ENCODE data around the gene EFNA5. TPM values are rescaled to one million over a fixed set of nuclear protein-coding genes. Genes with fewer than 3 reads are reported as not detected.

Gene EFNA5
- total RNA-seq, 1 experiment from 2014 or later: 12.0 TPM

- in situ Hi-C loops (cut with HindIII; ENCODE audit: low pct_unique_long_range_greater_than_20kb, low sequenced_read_pairs): no loop called here
- DNase-seq (ENCODE audit: low read depth): no peak
Observed at GRCh38 chr5:107542831-107543231, 127.9 kb downstream of the EFNA5 start.

- DNase-seq (ENCODE audit: low read depth): peak; percentile 85
- in situ Hi-C loops (cut with HindIII; ENCODE audit: low pct_unique_long_range_greater_than_20kb, low sequenced_read_pairs): no loop called here
Observed at GRCh38 chr5:107542428-107542827, 128.3 kb downstream of the EFNA5 start.

- no peak for DNase-seq (ENCODE audit: low read depth)
- in situ Hi-C loops (cut with HindIII; ENCODE audit: low pct_unique_long_range_greater_than_20kb, low sequenced_read_pairs): no loop called here
Observed at GRCh38 chr5:107541400-107541799, 129.3 kb downstream of the EFNA5 start.

GRCh38 chr5:107539726-107540330 is 130.9 kb downstream of the EFNA5 start:
- DNase-seq (ENCODE audit: low read depth): no peak
- in situ Hi-C loops (cut with HindIII; ENCODE audit: low pct_unique_long_range_greater_than_20kb, low sequenced_read_pairs): no loop called here

GRCh38 chr5:107538805-107539445 is 131.8 kb downstream of the EFNA5 start:
- DNase-seq (ENCODE audit: low read depth): no peak
- in situ Hi-C loops (cut with HindIII; ENCODE audit: low pct_unique_long_range_greater_than_20kb, low sequenced_read_pairs): no loop called here

GRCh38 chr5:107538331-107538730 is 132.4 kb downstream of the EFNA5 start:
- in situ Hi-C loops (cut with HindIII; ENCODE audit: low pct_unique_long_range_greater_than_20kb, low sequenced_read_pairs): no loop called here
- no peak for DNase-seq (ENCODE audit: low read depth)

- no peak for DNase-seq (ENCODE audit: low read depth)
- in situ Hi-C loops (cut with HindIII; ENCODE audit: low pct_unique_long_range_greater_than_20kb, low sequenced_read_pairs): no loop called here
Observed at GRCh38 chr5:107535849-107536248, 134.9 kb downstream of the EFNA5 start.

GRCh38 chr5:107533910-107534876 is 136.5 kb downstream of the EFNA5 start:
- DNase-seq (ENCODE audit: low read depth): no peak
- in situ Hi-C loops (cut with HindIII; ENCODE audit: low pct_unique_long_range_greater_than_20kb, low sequenced_read_pairs): no loop called here

- no peak for DNase-seq (ENCODE audit: low read depth)
- in situ Hi-C loops (cut with HindIII; ENCODE audit: low pct_unique_long_range_greater_than_20kb, low sequenced_read_pairs): no loop called here
Observed at GRCh38 chr5:107532916-107533315, 137.8 kb downstream of the EFNA5 start.

GRCh38 chr5:107532169-107532878 is 138.4 kb downstream of the EFNA5 start:
- in situ Hi-C loops (cut with HindIII; ENCODE audit: low pct_unique_long_range_greater_than_20kb, low sequenced_read_pairs): no loop called here
- peak; percentile 91 for DNase-seq (ENCODE audit: low read depth)

- no peak for DNase-seq (ENCODE audit: low read depth)
- in situ Hi-C loops (cut with HindIII; ENCODE audit: low pct_unique_long_range_greater_than_20kb, low sequenced_read_pairs): no loop called here
Observed at GRCh38 chr5:107531308-107531707, 139.4 kb downstream of the EFNA5 start.

- DNase-seq (ENCODE audit: low read depth): no peak
- in situ Hi-C loops (cut with HindIII; ENCODE audit: low pct_unique_long_range_greater_than_20kb, low sequenced_read_pairs): no loop called here
Observed at GRCh38 chr5:107529618-107530017, 141.1 kb downstream of the EFNA5 start.

GRCh38 chr5:107526270-107526937 is 144.3 kb downstream of the EFNA5 start:
- DNase-seq (ENCODE audit: low read depth): no peak
- in situ Hi-C loops (cut with HindIII; ENCODE audit: low pct_unique_long_range_greater_than_20kb, low sequenced_read_pairs): no loop called here

- DNase-seq (ENCODE audit: low read depth): no peak
- in situ Hi-C loops (cut with HindIII; ENCODE audit: low pct_unique_long_range_greater_than_20kb, low sequenced_read_pairs): no loop called here
Observed at GRCh38 chr5:107524111-107524510, 146.6 kb downstream of the EFNA5 start.

GRCh38 chr5:107523029-107523680 is 147.6 kb downstream of the EFNA5 start:
- no peak for DNase-seq (ENCODE audit: low read depth)
- in situ Hi-C loops (cut with HindIII; ENCODE audit: low pct_unique_long_range_greater_than_20kb, low sequenced_read_pairs): no loop called here

- in situ Hi-C loops (cut with HindIII; ENCODE audit: low pct_unique_long_range_greater_than_20kb, low sequenced_read_pairs): no loop called here
Observed at GRCh38 chr5:107522456-107522855, 148.3 kb downstream of the EFNA5 start.

GRCh38 chr5:107519900-107520354 is 150.8 kb downstream of the EFNA5 start:
- in situ Hi-C loops (cut with HindIII; ENCODE audit: low pct_unique_long_range_greater_than_20kb, low sequenced_read_pairs): no loop called here
- peak; percentile 61 for DNase-seq (ENCODE audit: low read depth)

More at GRCh38 chr5:107522456-107522855, 148.3 kb downstream of the EFNA5 start:
- no peak for DNase-seq (ENCODE audit: low read depth)
